ENCODE data around the gene G3BP2.
"Not testable (repeated sequence)": the region's sequence is repeated elsewhere in the genome, so short reads cannot be mapped to it uniquely, and the experiment has no call there.

G3BP2 gene

DNA sequence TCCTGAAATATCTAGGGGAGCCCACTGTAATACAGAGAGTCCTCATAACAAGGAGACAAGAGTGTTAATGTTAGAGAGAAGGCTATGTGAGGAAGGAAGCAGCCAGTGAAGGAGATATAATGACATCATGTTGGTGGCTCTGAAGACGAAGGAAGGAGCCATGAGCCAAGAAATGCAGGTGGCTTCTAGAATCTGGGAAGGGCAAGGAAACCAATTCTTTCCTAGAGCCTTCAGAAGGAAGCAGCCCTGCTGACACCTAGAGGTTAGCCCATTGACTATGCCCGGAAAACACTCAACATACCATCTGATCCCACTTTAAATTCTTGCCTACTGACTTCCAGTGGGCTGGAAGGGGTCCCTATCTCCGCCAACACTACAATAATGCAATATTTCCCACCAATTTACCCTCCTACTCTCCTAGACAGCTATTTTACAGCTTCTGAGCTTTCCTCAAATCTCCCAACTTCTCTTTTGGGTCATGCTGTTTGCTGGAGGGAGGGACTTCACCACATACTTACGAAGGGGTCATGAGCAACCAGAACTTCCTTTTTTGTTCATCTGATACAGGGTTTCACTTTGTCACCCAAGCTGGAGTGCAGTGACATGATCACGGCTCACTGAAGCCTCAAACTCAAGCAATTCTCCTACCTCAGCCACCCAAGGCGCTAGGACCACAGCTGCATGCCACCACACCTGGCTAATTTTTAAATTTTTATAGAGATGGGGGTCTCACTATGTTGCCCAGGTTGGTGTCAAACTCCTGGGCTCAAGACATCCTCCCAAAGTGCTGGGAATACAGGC is 25.2 kb upstream of the G3BP2 start:
- H3K36me3 Mint-ChIP-seq: peaks cover 7% of the 10 kb centered on the region

DNA sequence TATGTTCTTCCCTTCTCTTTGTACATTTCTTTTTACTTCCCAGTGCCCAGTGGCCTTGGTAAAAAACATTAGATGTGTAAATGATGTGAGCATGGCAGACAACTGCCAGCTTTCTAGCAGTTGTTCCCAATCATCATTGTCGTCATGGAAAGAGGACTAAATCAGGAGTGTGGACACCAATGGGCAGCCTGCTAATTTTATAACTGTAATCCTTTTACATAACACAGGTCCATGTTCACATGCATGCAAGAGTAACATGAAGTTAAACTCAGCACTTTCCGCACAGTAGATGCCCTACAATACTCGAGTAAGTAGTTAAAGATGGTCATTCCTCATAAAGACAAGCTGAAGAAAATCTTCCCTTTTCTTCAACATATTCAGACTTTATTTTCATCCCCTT is 23.4 kb upstream of the G3BP2 start:
- no peak for ATAC-seq
- Mint-ChIP-seq H3K27me3 (no peaks in the 10 kb centered on the region), H3K27ac (peak overlapping the region; percentile 90), H3K4me1 (peaks cover 33% of the 10 kb centered on the region), H3K36me3 (peaks cover 7% of the 10 kb centered on the region), H3K4me3 (no peak overlapping the region), H3K9me3 (no peaks in the 10 kb centered on the region)

More for the DNA sequence above, 25.2 kb upstream of the G3BP2 start:
- H3K27me3 Mint-ChIP-seq: no peaks in the 10 kb centered on the region
- H3K4me3 Mint-ChIP-seq: peak overlapping the region; percentile 42
- H3K9me3 Mint-ChIP-seq: no peaks in the 10 kb centered on the region
- peak overlapping the region; percentile 90 for H3K27ac Mint-ChIP-seq
- peak; percentile 96 for ATAC-seq
- H3K4me1 Mint-ChIP-seq: peaks cover 33% of the 10 kb centered on the region

DNA sequence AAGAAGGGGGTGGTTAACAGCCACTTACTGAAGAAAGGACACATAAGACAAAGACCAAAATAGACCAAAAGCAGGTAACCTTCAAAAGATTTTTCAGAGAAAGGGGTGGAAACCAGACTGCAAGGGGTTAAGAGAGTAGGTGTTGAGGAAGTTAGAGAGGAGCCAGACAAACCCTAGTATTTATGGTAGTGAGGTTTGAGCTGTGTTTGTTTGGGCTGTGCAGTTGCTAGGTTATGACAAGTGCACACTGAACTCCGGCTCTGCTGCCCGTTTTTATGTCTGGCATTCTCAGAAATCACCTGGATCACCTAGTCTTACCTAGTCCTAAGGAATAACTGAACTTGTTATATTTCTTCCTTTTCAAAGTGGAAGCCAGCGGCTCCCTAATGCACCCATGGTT is 22.9 kb upstream of the G3BP2 start:
- Mint-ChIP-seq H3K27ac (peak overlapping the region; percentile 90), H3K4me1 (peaks cover 33% of the 10 kb centered on the region), H3K4me3 (no peak overlapping the region), H3K27me3 (no peaks in the 10 kb centered on the region), H3K36me3 (peaks cover 7% of the 10 kb centered on the region), H3K9me3 (no peaks in the 10 kb centered on the region)
- ATAC-seq: peak; percentile 71

DNA sequence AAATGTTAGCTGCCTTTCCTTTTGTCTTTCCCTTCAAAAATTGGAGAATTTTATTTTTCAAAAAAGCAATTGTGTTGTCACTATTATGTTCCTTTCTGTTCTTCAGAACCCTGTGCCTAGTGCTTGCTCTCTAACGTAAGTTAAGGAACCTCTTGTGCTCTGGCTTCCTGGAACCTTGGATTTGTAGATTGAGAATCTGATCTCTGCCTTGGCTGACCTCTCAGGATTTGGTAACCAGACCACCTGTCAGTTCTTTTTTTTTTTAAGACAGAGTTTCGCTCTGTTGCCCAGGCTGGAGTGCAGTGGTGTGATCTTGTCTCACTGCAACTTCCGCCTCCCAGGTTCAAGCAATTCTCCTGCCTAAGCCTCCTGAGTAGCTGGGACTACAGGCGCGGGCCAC is 18.9 kb upstream of the G3BP2 start:
- not testable (repeated sequence) for H3K27ac Mint-ChIP-seq, ATAC-seq, H3K9me3 Mint-ChIP-seq, H3K27me3 Mint-ChIP-seq, H3K4me3 Mint-ChIP-seq
- H3K36me3 Mint-ChIP-seq: peaks cover 11% of the 10 kb centered on the region
- peaks cover 14% of the 10 kb centered on the region for H3K4me1 Mint-ChIP-seq

DNA sequence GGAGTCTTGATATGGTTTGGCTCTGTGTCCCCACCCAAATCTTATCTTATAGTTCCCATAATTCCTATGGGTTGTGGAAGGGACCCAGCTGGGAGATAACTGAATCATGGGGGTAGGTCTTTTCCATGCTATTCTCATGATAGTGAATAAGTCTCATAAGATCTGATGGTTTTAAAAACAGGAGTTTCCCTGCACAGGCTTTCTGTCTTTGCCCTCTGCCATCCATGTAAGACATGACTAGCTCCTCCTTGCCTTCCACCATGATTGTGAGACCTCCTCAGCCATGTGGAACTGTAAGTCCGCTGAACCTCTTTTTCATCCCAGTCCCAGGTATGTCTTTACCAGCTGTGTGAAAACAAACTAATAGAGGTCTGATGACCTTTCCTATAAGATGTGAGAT is 13.9 kb upstream of the G3BP2 start:
- not testable (repeated sequence) for H3K27ac Mint-ChIP-seq, H3K4me3 Mint-ChIP-seq, ATAC-seq, H3K27me3 Mint-ChIP-seq, H3K4me1 Mint-ChIP-seq, H3K9me3 Mint-ChIP-seq
- H3K36me3 Mint-ChIP-seq: peaks cover 11% of the 10 kb centered on the region

DNA sequence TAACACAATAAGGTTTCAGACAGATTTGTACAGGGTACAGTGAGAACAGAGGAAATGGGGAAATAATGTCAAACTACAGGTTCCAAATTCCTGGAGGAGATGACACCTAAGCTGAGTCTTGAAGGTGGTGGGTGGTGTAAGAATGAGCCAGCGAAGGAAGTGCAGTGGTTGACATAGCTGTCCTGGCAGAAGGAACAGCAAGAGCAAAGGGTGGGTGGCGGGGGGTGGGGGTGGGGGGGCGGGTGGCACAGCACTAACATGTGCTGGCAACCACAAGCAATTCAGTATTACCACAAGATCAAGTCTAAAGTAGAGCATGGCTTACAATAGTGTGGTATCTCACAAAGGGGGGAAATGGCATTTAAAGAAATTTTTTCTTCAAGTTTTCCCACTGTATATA is 13.1 kb upstream of the G3BP2 start:
- ATAC-seq: no peak
- H3K27me3 Mint-ChIP-seq: no peaks in the 10 kb centered on the region

DNA sequence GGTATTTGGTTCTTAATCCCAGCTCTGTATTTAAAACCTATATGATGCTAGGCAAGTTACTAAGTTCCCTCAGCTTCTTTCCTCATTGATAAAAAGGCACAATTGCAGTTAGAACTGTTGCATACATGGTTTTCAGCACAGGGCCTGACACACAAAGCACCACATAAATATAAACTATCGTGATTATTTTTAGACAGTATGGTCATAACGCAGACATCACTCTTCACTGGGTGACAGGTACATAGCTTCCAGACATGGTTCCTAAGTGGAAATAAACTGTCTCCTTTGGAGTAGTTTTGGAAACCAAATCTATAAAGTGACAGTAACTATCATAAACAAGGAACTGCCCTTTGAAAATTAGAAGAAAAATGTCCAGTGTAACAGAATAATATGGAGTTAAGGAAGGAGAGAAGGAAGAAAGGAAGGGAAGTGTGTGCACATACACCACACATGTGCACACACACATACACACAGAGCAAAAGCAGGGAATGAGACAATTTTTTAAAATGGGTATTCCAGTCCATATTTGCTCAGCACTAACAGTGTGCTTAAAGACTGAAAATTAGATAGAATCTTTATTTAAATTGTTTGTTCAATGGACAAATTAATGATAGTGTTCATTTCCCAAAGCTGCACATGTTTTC is 12.5 kb upstream of the G3BP2 start:
- H3K9me3 Mint-ChIP-seq: peaks cover 2% of the 10 kb centered on the region
- ATAC-seq: no peak
- H3K4me1 Mint-ChIP-seq: peaks cover 8% of the 10 kb centered on the region
- H3K36me3 Mint-ChIP-seq: peaks cover 11% of the 10 kb centered on the region
- H3K27ac Mint-ChIP-seq: no peak overlapping the region
- H3K4me3 Mint-ChIP-seq: no peak overlapping the region
- H3K27me3 Mint-ChIP-seq: no peaks in the 10 kb centered on the region

More for the DNA sequence above, 13.1 kb upstream of the G3BP2 start:
- peaks cover 2% of the 10 kb centered on the region for H3K9me3 Mint-ChIP-seq
- H3K4me3 Mint-ChIP-seq: no peak overlapping the region
- H3K27ac Mint-ChIP-seq: no peak overlapping the region
- peaks cover 8% of the 10 kb centered on the region for H3K4me1 Mint-ChIP-seq
- peaks cover 11% of the 10 kb centered on the region for H3K36me3 Mint-ChIP-seq

DNA sequence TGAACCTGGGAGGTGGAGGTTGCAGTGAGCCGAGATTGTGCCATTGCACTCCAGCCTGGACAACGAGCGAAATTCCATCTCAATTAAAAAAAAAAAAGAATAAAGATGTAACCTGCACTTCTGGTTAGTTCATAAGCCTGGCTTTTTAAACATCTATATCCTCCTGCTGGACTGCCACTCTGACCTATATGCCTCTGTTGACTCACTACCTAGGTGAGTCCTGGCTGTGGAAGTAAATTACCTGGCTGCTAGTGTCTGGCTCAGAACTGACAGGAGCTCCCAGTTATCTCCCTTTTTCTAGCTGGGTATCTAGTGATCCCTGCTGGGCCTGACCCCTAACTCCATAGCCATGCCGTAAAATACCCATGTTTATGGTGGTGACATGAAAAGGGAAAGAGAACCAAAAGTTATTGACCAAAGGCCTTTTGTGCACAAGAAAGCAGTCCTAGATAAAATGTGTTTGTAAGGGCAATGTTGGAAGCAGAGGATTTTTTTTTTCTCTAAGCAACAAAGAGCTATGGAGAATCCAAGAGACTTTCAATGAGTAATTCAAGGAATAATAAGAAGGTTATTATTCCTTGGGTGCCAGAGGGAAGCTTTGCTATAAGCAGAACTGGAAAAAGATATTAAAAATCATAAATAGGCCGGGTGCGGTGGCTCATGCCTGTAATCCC is 10.4 kb upstream of the G3BP2 start:
- no peak overlapping the region for H3K4me3 Mint-ChIP-seq
- ATAC-seq: no peak
- peak overlapping the region; percentile 55 for H3K27ac Mint-ChIP-seq
- H3K27me3 Mint-ChIP-seq: no peaks in the 10 kb centered on the region
- peaks cover 11% of the 10 kb centered on the region for H3K36me3 Mint-ChIP-seq
- peaks cover 8% of the 10 kb centered on the region for H3K4me1 Mint-ChIP-seq
- H3K9me3 Mint-ChIP-seq: peaks cover 2% of the 10 kb centered on the region

DNA sequence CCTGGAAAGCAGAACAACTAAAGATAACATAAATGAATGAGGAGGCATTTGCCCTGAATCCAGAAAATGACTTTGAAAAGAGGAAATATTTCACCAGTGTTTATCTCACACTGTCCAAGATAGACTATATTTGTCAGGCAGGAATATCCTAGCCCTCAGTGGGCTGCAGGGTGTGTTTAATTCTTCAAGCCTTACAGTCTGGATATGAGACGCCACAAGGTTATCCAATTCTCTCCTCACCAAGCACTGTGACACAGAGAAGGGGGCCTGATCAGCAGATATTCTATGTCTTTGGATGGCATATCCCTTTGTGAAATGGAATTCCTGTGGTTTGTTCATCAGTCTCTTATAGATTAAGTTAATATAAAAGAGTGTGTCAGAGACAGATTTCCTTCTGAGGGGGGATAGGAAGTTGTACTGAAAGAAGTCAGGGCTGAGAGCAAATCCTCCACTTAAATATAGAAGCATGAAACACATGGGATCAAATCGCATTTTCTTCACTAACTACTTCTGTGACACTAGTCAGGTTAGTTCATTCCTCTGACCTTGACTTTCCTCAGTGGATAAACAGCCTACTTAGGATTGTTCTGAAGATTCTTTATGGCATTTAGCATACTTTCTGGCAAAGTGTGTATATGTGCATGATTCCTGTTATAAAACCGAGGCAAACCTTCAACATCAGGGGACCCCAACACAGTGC is 6.8 kb upstream of the G3BP2 start:
- Mint-ChIP-seq H3K4me1 (peaks cover 8% of the 10 kb centered on the region), H3K27me3 (no peaks in the 10 kb centered on the region), H3K4me3 (no peak overlapping the region), H3K9me3 (no peaks in the 10 kb centered on the region), H3K36me3 (no peaks in the 10 kb centered on the region), H3K27ac (no peak overlapping the region)
- ATAC-seq: no peak

DNA sequence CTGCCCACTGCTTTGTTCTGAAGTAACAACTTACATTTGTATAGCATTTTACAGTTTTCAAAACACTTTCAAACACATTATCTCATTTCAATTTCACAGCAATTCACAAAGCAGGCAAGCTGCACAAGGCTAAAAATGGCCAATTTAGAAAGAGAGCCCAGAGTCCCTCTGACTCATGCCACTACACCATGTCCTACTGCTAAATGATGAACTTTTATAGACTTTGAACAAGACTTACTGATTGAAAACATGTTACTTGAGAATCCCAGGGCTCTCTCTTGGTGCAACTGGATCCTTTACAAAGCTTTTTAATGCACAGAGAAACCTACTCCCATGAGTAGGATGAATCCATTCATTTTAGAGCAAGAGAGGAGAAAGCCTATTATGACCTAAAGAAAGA is 5.8 kb upstream of the G3BP2 start:
- Mint-ChIP-seq H3K4me1 (peaks cover 11% of the 10 kb centered on the region), H3K27me3 (no peaks in the 10 kb centered on the region), H3K9me3 (no peaks in the 10 kb centered on the region), H3K36me3 (no peaks in the 10 kb centered on the region), H3K27ac (no peak overlapping the region), H3K4me3 (no peak overlapping the region)
- no peak for ATAC-seq

DNA sequence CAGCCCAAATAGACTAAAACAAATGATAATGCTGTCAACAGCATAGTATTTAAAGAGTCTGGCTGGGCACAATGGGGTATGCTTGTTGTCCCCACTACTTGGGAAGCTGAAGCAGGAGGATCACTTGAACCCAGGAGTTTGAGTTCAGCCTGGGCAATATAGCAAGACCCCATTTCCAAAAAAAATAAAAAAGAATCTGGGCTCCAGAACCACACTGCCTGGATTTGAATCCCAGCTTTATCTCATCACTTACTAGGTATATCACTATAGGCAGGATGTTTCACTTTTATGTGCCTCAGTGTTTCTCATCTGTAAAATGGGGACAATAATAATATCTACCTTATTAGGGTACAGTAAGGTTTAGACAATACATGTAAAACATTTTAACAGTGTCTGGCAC is 5.3 kb upstream of the G3BP2 start:
- Mint-ChIP-seq H3K36me3 (no peaks in the 10 kb centered on the region), H3K9me3 (no peaks in the 10 kb centered on the region), H3K4me3 (no peak overlapping the region), H3K4me1 (peaks cover 14% of the 10 kb centered on the region), H3K27me3 (no peaks in the 10 kb centered on the region), H3K27ac (no peak overlapping the region)
- no peak for ATAC-seq

DNA sequence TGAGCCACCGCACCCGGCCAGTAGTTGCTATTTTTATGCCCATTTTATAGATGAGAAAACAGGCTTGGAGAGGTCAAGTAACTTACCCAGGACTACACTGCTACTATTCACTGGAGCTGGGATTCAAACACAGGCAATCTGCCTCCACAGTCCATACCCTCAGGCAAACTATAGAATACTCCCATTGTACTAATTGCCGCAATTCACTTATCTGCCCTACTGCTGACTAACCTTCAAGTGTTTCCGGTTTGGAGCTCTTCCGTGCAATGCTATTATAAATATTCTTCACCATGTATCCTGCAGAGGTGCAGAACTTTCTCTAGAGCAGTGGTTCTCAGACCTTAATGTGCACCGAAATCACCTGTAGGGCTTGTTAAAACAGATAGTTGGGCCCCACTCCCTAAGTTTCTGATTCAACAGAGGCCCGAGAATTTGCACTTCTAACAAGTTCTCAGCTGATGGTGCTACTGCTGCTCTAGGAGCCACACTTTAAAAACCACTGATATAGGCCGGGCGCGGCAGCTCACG is 1.9 kb upstream of the G3BP2 start:
- peaks cover 26% of the 10 kb centered on the region for H3K4me1 Mint-ChIP-seq
- no peaks in the 10 kb centered on the region for H3K27me3 Mint-ChIP-seq
- H3K36me3 Mint-ChIP-seq: peaks cover 6% of the 10 kb centered on the region
- H3K4me3 Mint-ChIP-seq: no peak overlapping the region
- no peak for ATAC-seq
- no peaks in the 10 kb centered on the region for H3K9me3 Mint-ChIP-seq
- no peak overlapping the region for H3K27ac Mint-ChIP-seq

DNA sequence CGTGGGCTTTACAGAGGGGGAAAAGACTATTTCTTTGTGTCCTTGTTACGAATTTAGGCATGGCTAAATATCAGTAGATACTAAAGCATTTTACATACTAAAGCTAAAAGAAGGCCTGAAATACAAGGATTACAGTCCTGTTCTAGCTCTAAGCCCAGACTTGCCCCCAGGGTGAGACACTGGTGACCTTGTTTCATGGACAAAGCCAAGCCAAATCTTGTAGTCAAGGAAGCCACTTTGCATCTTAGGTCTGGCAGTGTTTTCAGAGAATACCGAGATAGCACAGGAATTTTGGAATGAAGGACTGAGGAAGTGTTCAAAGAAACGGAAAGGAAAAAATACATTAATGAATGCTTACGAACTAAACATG is 733 bp upstream of the G3BP2 start:
- ATAC-seq: no peak
- H3K4me3 Mint-ChIP-seq: peak overlapping the region; percentile 99
- no peaks in the 10 kb centered on the region for H3K27me3 Mint-ChIP-seq
- H3K4me1 Mint-ChIP-seq: peaks cover 38% of the 10 kb centered on the region
- peaks cover 13% of the 10 kb centered on the region for H3K36me3 Mint-ChIP-seq
- H3K9me3 Mint-ChIP-seq: no peaks in the 10 kb centered on the region
- peak overlapping the region; percentile 100 for H3K27ac Mint-ChIP-seq

DNA sequence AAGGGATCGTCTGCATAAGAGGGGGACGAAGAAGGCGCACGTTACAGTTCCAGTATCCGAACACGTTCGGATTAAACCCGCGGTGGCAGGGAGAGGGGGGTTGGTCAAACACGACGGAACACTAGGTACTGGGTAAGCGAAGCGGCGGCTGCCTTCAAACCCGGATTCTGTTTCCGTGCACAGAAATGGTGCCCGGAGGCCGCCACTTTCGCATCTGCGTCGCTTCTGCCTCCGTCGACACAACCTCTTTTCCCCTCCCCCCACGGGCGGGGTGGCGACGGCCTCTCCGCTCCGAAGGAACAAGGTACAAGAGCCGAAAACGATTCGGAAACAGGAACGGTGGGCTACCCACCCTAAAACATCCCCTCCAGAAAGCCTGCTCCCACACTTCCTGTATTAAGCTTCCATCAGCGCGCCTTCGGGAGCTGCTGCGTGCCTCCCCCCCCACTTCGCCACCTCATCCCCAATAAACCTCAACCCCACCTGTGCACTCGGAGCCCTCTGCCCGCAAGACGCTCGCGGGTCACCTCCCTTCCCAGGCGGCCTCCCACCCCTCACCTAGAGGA is 667 bp downstream of the G3BP2 start:
- H3K4me1 Mint-ChIP-seq: peaks cover 52% of the 10 kb centered on the region
- peak; percentile 64 for ATAC-seq
- H3K27ac Mint-ChIP-seq: peak overlapping the region; percentile 100
- peak overlapping the region; percentile 99 for H3K4me3 Mint-ChIP-seq
- H3K36me3 Mint-ChIP-seq: peaks cover 21% of the 10 kb centered on the region
- H3K9me3 Mint-ChIP-seq: no peaks in the 10 kb centered on the region
- H3K27me3 Mint-ChIP-seq: no peaks in the 10 kb centered on the region

All from stimulated activated memory B cell treated with anti-CD40 and anti-IgM and Interleukin-4, amounts not matched to agents 10 μg/mL and 1 μg/mL and 100 μg/mL, for 72 hours (primary cell).